ENCODE data around the gene MAP4K5.

The MAP4K5 gene

DNA sequence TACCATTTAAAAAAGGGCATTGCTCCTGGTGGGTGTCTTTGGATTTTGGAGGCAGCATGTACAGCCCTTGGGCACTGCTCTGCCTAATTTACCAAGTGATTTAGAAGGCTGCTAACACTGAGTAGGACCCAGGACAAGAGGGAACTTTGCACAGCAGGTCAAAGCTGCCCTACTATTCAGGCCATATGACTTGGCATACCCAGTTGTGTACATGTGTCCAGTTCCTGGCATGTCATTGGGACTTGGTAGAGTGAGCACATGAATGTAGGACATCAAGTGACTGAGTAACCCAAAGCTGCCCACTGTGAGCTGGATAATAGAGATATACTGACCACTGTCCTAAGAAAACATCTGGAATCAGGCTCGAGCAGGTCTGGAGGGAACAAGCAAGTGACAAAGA, 151.4 kb downstream of the MAP4K5 start:
- H3K4me1 ChIP-seq: peaks cover 0 to 7% (median 0%) of the 10 kb centered on the region in 4 donors
- H3K27ac ChIP-seq: no peak overlapping the region
- no peak for DNase-seq
- no peaks in the 10 kb centered on the region for H3K27me3 ChIP-seq
- TF ChIP-seq, protein P1, sequence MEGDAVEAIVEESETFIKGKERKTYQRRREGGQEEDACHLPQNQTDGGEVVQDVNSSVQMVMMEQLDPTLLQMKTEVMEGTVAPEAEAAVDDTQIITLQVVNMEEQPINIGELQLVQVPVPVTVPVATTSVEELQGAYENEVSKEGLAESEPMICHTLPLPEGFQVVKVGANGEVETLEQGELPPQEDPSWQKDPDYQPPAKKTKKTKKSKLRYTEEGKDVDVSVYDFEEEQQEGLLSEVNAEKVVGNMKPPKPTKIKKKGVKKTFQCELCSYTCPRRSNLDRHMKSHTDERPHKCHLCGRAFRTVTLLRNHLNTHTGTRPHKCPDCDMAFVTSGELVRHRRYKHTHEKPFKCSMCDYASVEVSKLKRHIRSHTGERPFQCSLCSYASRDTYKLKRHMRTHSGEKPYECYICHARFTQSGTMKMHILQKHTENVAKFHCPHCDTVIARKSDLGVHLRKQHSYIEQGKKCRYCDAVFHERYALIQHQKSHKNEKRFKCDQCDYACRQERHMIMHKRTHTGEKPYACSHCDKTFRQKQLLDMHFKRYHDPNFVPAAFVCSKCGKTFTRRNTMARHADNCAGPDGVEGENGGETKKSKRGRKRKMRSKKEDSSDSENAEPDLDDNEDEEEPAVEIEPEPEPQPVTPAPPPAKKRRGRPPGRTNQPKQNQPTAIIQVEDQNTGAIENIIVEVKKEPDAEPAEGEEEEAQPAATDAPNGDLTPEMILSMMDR (IDR thresholded peaks at IDR 0.05): no peak
- no peaks in the 10 kb centered on the region for H3K9me3 ChIP-seq
- intact Hi-C loops (cut with DNase I; ENCODE audit: low total_unique reads): no loop called here
- H3K36me3 ChIP-seq: no peaks in the 10 kb centered on the region
- H3K4me3 ChIP-seq: no peak overlapping the region

DNA sequence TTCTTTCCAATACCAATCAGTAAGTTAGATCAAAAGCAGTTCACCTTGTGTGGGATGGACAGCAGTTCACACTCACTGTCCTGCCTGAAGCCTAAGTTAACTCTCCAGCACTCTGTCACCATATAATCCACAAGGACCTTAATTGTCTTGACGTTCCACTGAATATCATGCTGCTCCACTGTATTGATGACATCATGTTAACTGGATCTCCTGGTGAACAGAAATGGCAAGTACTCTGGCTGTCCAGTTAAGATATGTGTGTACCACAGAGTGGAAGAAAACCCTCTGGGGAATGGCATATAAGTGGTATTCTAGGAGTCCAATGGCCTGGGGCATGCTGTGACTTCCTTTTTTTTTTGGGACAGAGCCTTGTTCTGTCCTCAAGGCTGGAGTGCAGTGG, 151.9 kb downstream of the MAP4K5 start:
- no peak overlapping the region for H3K4me3 ChIP-seq
- TF ChIP-seq, protein P1 (IDR thresholded peaks at IDR 0.05): no peak
- no peak overlapping the region for H3K27ac ChIP-seq
- H3K4me1 ChIP-seq: peaks cover 0 to 8% (median 0%) of the 10 kb centered on the region in 4 donors
- intact Hi-C loops (cut with DNase I; ENCODE audit: low total_unique reads): no loop called here
- no peaks in the 10 kb centered on the region for H3K9me3 ChIP-seq
- DNase-seq: no peak
- no peaks in the 10 kb centered on the region for H3K36me3 ChIP-seq
- H3K27me3 ChIP-seq: no peaks in the 10 kb centered on the region

DNA sequence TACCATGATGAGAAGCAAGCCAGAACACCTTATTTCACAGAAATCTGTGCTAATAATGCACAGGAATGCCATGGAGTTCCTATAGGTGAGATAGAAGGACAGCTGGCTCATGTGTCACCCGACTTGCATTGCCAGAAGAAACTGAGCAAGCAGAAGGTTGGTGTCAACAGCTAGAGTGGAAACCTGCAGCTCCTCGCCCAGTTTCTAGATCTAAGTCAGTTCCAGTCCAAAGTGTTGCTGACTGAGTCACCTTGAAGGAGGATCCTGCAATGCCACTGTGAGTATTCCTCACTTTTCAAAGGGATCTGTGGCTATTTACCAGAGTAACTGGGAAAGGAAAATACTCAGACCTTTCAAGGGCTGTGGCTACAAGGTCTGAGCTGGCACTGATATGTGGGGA, 152.8 kb downstream of the MAP4K5 start:
- intact Hi-C loops (cut with DNase I; ENCODE audit: low total_unique reads): no loop called here
- DNase-seq: no peak
- Histone ChIP-seq H3K4me1 (peaks cover 0 to 8% (median 0%) of the 10 kb centered on the region in 4 donors), H3K27me3 (no peaks in the 10 kb centered on the region), H3K27ac (no peak overlapping the region), H3K9me3 (no peaks in the 10 kb centered on the region), H3K4me3 (no peak overlapping the region), H3K36me3 (no peaks in the 10 kb centered on the region)
- TF ChIP-seq, protein P1 (IDR thresholded peaks at IDR 0.05): no peak

DNA sequence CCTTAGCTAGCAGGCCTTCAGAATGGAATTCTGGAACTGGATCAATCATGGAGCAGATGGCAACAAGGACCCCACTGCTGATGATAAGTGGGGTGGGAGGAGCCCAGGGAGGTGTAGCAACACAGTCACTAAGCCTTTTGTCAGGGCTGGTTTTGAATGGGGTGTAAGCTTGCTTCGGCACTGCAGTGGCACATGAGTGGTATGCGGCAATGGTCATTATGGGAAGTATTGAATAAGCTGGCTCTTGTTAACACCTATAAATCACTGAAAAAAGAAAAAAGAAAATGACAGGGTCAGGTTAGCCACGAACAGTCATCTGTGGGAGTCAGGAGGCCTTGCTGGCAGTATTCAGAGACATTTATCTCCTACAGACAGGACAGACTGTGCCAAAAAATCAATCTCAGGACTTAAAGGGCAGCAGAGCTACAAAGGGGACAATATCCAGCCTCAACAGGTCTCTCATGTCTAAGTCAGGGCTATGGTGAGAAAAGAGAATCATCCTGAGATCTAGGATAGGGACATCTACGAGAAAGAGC, 154.8 kb downstream of the MAP4K5 start:
- H3K4me1 ChIP-seq: peaks cover 0 to 8% (median 0%) of the 10 kb centered on the region in 4 donors
- H3K9me3 ChIP-seq: no peaks in the 10 kb centered on the region
- H3K4me3 ChIP-seq: no peak overlapping the region
- intact Hi-C loops (cut with DNase I; ENCODE audit: low total_unique reads): no loop called here
- H3K36me3 ChIP-seq: no peaks in the 10 kb centered on the region
- no peak for DNase-seq
- H3K27me3 ChIP-seq: no peaks in the 10 kb centered on the region
- H3K27ac ChIP-seq: no peak overlapping the region
- TF ChIP-seq, protein P1 (IDR thresholded peaks at IDR 0.05): no peak

DNA sequence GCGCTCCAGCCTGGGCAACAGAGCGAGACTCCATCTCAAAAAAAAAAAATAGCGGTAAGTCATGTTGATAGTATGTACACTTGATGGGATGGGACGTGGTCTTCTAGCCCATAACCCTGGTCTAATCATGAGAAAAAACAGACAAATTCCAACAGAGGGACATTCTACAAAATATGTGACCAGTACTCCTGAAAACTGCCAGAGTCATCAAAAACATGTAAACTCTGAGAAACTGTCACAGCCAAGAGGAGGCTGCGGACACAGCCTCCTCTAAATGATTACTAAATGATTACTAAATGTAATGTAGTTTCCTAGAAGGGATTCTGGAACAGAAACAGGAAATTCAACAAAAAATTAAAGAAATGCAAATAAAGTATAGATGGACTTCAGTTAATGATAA, 156.6 kb downstream of the MAP4K5 start:
- TF ChIP-seq, protein P1 (IDR thresholded peaks at IDR 0.05): no peak
- intact Hi-C loops (cut with DNase I; ENCODE audit: low total_unique reads): no loop called here

DNA sequence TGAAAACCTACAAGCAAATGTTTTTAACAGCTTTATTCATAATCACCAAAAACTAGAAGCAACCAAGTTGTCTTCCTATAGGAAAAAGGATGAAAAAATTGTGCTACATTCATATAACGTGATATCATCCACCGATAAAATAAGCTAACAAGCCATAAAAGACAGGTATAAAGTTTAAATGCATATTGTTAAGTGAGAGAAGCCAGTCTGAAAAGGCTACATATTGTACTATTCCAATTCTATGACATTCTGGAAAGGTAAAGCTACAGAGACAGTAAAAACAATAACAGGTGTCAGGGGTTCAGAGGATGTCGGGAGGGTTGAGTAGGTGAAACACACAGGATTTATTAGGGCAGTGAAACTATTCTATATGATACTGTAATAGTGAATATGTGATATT, 158.4 kb downstream of the MAP4K5 start:
- TF ChIP-seq, protein P1 (IDR thresholded peaks at IDR 0.05): no peak
- no peaks in the 10 kb centered on the region for H3K36me3 ChIP-seq
- H3K4me1 ChIP-seq: peaks cover 0 to 8% (median 0%) of the 10 kb centered on the region in 4 donors
- intact Hi-C loops (cut with DNase I; ENCODE audit: low total_unique reads): no loop called here
- no peaks in the 10 kb centered on the region for H3K9me3 ChIP-seq
- H3K27ac ChIP-seq: no peak overlapping the region
- no peak overlapping the region for H3K4me3 ChIP-seq
- H3K27me3 ChIP-seq: no peaks in the 10 kb centered on the region
- DNase-seq: no peak

More for the DNA sequence above, 156.6 kb downstream of the MAP4K5 start:
- Histone ChIP-seq H3K4me1 (peaks cover 0 to 8% (median 0%) of the 10 kb centered on the region in 4 donors), H3K9me3 (no peaks in the 10 kb centered on the region), H3K27ac (no peak overlapping the region), H3K4me3 (no peak overlapping the region), H3K36me3 (no peaks in the 10 kb centered on the region), H3K27me3 (no peaks in the 10 kb centered on the region)
- no peak for DNase-seq
